Ishikawa (cell line): Measurements from ENCODE around the gene CACNA1E.

Experiments used
- CEBPB ChIP-seq: IDR thresholded peaks from 2 replicates; pipeline ENCODE4 v1.6.1; 2012
- EGR1 ChIP-seq: IDR thresholded peaks from 2 replicates; pipeline ENCODE4 v1.6.1; 2012
- NFIC ChIP-seq: IDR thresholded peaks from 2 replicates; pipeline ENCODE4 v1.6.1; 2012
- TAF1 ChIP-seq: IDR thresholded peaks from 2 replicates; pipeline ENCODE4 v1.6.1; 2012; ENCODE audit warnings: low read depth, mild to moderate bottlenecking
- YY1 ChIP-seq: IDR thresholded peaks from 2 replicates; pipeline ENCODE4 v1.6.1; 2012; ENCODE audit warnings: low read depth
- ZBTB7A ChIP-seq: IDR thresholded peaks from 2 replicates; pipeline ENCODE4 v1.6.1; 2012; ENCODE audit warnings: low read depth
- TF ChIP-seq, protein P1 (sequence below): IDR thresholded peaks from 2 replicates; pipeline ENCODE4 v1.6.1; 2012; ENCODE audit warnings: low read depth, mild to moderate bottlenecking
- TF ChIP-seq, protein P2 (sequence below): IDR thresholded peaks from 2 replicates; pipeline ENCODE4 v1.6.1; 2012

DNA sequence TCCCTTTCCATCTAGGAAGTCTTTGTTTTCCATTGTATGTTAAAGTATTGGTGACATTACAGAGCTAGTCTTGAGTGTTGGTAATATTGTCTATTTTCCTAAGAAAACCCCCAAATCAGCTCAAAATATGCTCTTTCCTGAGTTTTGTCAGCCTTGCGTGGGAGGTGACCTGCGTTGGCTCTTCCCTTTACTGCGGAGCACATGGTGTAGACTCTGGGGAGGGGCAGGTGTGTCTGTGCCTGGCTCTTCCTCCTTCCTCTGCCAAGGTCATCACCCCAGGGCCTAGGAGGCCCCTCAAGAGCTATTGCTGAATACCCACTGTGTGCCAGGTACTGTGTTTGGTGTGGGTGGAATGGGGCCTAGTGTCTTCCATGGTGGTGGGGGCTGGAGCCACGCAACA lies 33.4 kb downstream of the CACNA1E start:
- TF ChIP-seq, protein P1, sequence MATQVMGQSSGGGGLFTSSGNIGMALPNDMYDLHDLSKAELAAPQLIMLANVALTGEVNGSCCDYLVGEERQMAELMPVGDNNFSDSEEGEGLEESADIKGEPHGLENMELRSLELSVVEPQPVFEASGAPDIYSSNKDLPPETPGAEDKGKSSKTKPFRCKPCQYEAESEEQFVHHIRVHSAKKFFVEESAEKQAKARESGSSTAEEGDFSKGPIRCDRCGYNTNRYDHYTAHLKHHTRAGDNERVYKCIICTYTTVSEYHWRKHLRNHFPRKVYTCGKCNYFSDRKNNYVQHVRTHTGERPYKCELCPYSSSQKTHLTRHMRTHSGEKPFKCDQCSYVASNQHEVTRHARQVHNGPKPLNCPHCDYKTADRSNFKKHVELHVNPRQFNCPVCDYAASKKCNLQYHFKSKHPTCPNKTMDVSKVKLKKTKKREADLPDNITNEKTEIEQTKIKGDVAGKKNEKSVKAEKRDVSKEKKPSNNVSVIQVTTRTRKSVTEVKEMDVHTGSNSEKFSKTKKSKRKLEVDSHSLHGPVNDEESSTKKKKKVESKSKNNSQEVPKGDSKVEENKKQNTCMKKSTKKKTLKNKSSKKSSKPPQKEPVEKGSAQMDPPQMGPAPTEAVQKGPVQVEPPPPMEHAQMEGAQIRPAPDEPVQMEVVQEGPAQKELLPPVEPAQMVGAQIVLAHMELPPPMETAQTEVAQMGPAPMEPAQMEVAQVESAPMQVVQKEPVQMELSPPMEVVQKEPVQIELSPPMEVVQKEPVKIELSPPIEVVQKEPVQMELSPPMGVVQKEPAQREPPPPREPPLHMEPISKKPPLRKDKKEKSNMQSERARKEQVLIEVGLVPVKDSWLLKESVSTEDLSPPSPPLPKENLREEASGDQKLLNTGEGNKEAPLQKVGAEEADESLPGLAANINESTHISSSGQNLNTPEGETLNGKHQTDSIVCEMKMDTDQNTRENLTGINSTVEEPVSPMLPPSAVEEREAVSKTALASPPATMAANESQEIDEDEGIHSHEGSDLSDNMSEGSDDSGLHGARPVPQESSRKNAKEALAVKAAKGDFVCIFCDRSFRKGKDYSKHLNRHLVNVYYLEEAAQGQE: no peak
- TF ChIP-seq ZBTB7A (no peak), NFIC (no peak), EGR1 (no peak), YY1 (no peak), TAF1 (no peak), CEBPB (no peak)
- TF ChIP-seq, protein P2, sequence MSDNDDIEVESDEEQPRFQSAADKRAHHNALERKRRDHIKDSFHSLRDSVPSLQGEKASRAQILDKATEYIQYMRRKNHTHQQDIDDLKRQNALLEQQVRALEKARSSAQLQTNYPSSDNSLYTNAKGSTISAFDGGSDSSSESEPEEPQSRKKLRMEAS: no peak
